HG02798 (cell line): ENCODE data around the gene SLC6A11.

ENCODE experiments used
- ATAC-seq: cut with Tn5 transposase; IDR thresholded peaks from one replicate; pipeline ENCODE4 v1.9.1; 2021; ENCODE audit warnings: mild to moderate bottlenecking; ENCODE audit not compliant: unreplicated experiment, poor library complexity

SLC6A11 gene

DNA sequence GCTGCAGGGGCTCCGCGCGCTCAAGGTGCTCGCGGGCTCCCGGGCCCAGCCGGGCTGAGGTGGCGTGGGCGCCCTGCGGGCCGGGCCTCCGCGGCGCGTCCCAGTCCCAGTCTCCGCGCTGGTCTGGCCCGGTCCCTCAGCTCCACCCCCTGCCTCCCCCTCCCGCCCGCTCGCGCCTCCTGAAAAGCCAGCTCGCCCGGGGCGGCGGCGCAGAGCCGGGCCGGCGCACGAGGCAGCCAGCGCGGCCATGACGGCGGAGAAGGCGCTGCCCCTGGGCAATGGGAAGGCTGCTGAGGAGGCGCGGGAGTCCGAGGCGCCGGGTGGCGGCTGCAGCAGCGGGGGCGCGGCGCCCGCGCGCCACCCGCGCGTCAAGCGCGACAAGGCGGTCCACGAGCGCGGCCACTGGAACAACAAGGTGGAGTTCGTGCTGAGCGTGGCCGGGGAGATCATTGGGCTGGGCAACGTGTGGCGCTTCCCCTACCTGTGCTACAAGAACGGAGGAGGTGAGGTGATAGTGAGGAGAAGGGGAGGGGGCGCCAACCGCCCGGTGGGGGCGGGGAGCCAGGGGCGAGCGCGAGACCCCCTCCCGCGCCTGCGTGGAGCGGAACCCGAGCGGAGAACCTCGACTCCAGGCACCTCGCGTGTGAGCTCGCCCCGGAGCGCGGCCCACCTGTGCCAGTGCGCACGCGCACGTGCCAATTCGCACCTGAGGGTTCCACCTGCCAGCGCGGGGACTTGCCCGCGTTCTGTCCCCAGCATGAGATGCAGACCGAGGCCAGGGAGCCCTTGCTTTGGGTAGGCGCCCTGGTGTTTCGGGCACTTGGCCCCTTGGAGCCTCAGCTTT is at the start of gene SLC6A11:
Gene SLC6A11 (plus strand): TSS at position 210 of the 844 bp plus-strand sequence. CDS start 38 bp downstream, at position 248.
- no peak for ATAC-seq

DNA sequence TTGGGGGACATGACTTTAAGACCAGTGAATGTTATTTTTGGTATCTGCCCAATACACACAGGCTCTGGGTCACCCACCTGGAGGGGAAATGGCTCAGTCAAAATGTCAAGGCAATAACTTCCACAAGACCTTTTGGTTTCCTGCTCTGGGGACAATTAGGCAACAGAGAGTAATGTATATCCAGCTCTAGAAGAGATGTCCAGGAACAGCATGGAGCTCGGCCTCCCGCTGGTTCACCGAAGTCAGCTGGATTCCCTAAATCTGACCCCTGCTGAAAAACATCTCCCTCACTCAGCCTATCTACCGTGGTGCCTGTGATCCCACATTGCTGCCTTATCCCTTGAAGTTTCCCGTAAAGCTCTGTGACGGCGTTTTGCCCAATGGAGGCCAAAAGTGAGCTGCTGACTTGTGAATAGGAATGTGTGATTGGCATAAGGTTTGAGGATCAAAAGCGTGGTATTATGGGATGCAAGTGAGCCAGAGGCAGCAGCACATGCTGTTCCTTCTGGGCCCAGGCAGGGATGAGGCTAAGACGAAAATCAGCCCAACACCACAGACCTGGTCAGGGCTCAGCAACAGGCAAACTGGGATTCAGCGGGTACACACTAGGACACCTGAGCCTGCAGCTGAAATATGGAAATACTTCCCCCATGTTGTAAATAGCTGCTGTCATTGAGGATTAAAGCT is 47.2 kb upstream of the SLC6A11 start:
- ATAC-seq = no peak

DNA sequence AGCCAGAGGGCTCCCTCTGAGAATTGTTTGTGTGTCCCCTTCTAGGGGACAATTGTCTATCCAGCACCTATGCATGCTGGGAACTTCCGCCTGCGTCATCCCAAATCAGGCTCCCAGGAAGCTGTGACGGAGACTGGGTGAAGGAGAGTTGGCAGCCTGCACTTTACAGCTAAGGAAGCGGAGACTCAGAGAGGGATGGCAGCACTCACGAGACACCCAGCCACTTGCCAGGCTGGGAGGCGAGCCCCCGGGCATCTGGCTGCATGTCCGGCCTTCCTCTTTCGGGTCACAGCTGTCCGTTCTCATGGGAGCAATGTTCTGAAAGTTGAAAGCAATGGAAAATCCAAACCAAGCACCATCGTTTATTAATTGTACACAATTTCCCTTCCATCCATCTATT is 45.5 kb upstream of the SLC6A11 start:
- no peak for ATAC-seq

DNA sequence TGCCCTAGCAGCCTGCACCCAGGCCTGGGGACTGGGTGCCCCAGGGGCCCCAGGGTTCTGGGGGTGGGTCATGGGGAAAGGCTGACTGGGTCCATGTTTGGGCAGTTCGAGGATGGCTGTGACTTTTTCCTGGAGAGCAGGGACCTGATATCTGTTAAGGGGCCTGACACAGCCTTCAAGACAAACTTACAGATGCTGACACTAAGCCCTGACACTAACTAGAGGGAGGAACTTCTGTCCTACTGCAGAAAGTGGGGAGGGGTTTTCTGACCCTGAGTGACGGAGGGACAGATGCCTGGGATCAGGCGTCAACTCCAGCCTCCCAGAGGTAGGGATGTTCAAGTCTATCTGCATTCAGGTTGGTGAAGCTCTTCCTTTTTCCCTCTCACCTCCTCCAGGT is 45.0 kb upstream of the SLC6A11 start:
- ATAC-seq = no peak

DNA sequence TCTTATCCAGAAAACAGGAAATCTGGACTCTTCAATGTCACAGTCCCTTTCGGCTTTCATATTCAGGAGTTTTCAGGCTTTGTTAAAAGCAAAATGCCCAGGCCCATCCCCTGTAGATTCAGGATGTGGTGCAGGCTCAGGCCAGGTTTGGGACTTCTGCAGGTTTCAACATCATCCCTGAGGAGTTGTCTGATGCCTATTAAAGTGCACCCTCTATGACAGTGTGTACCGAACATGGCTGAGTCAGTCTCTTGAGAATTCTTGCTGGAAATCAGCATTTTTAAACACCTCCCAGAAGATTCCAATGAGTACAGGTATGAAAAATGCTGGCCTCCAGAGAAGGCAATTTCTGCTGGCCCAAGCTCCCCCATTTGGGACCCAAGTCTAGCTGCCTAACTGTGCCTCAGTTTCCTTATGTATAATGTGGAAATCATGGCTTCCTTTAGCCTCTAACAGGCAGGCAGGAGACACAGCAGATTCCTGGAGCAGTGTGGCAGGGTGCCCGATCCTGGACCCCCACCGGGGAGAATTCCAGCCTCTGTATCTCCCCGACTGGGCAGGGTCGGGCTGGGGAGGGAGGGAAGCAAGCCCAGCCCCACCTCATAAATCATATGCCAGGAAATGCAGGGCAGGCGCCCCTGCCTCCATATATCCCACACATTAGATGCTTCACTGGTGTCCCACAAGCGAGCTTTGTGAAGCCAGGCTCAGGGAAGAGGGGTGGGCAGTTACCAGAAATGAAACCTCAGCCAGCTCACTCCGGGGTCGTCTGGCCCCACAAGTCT is 44.4 kb upstream of the SLC6A11 start:
- ATAC-seq = no peak

DNA sequence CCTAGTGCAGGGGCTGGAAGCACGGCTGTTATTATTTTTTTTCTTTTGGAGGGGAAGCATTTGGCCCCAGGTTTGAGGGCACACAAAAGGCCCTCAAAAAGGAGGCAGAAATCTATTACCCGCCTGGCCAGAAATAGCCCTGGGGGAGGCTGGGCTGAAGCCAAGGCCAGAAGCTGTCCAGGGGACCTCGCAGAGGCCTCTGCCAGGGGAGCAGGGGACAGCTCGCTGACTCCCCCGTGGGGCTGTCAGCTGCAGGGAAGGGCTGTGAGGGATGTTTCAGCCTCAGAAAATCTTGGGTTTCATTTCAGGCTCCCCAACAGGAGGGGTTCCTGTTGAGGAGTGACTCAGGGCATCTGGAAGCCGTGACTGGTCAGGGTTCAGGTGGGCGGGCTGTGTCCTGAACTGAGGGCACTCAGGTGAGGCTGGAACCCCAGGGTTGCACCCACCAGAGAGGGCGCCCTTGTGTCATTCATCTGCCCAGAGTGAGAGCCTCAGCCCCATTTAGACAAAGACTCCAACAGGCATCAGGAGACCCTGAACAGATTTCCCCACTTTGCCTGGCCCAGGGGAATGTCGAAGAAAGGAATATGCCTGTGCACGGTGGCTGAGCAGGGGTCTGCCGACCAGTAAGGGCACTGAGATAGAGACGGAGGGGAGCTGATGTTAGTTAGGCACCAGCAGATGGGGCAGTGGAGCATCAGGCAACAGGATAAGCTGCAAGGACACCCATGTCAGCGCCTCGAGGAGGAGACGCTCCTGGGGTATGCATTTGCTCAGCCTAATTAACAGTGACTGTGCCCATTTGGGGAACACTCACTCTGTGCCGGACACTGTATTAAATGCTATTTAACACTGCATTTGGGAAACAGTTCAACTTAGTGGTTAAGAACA is 43.5 kb upstream of the SLC6A11 start:
- no peak for ATAC-seq

DNA sequence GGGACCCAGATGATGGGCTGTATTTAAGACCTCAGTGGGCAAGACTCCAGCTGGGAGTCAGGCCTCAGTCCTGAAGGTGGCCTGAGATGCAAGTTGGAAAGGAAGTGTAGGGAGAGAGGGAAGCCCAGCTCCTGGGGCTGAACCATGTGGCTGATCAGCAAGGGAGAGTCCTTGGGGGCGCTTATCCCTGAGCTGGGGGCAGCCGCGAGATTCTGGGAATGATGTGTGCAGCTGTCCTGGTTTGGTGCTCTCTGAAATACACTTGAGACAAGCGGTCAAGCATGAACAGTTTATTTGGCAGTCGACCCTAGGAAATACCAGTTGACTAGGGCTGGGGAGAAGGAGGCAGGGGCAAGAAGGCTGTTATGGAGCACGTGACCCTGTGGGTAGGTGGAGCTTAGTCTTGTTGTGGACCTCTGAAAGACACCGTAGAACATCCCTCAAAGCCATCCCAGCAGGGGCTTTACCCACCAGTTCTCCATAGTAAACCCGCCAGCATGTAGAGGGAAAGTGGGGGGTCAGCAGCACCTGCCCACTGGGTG is 41.8 kb upstream of the SLC6A11 start:
- no peak for ATAC-seq

DNA sequence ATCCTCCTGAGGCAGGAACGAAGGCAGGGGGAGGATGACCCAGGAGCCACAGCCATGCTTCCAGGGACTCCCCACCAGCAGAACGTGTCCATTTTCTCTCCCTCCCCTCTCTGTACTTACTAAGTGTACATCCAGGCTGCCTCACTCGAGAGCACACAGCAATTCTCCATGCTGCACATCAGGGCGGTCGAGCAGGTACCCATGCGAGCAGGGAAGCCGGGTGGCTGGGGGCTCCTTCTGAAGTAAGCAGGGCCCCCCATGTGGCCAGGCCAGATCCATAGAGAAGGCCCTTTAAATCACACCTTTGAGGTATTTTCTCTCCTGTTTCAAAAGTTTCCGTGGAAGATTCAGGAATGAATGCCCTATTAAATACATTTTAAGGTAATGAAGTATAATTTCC is 41.2 kb upstream of the SLC6A11 start:
- no peak for ATAC-seq

DNA sequence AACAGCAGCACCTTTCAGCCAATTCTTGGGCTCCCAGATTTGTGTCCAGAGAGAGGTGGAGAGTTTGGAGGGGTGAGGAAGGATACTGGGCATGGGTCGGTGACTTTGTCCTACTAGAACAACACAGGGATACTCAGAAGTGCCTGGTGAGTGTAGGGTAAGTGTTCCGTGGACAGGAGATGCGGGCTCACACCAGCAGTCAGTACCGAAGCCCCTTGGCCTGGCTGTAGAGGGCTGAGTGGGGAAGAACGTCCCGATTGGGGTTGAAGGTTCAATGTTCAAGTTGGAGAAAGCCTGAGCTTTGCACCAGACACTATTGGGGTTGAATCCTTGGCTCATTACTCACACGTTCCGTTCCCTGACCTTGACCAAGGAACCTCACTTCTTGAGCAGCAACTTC is 40.8 kb upstream of the SLC6A11 start:
- no peak for ATAC-seq

DNA sequence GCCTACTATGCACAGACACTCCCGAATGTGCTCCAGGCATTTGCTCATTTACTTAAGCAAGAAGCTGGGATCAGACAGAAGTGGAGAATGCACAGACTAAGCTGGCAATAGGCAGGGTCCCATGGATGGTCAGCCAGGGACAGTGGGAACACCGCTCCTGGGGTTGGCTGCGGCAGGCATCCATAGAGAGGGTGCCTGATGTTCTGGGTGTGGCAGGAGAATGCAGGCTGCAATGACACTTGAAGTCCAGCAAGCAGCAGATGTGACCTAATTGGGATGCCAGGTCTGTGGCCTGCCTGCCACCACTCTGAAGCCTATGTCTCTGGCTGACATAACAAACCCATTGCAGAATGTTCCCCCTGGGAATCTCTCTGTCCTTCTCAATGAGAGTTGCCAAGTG is 40.2 kb upstream of the SLC6A11 start:
- no peak for ATAC-seq

DNA sequence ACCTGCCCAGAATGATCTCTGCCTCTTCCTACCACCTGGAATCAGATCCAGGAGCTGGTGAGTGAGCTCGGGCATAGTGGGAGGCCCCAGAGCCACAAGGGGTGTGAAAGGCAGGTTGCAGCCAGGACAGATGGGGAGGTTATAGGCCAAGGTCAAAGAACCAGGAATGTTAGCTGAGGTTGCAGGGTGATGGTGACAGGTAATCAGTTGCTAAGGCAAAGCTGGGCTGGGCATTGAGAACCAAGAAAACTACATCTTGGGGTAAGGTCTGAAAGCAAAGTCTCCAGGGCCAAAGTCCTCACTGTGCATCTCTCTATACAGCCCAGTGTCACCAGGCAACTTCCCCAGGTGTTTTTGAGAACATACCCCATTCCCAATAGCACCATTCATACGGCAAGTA is 38.4 kb upstream of the SLC6A11 start:
- no peak for ATAC-seq

DNA sequence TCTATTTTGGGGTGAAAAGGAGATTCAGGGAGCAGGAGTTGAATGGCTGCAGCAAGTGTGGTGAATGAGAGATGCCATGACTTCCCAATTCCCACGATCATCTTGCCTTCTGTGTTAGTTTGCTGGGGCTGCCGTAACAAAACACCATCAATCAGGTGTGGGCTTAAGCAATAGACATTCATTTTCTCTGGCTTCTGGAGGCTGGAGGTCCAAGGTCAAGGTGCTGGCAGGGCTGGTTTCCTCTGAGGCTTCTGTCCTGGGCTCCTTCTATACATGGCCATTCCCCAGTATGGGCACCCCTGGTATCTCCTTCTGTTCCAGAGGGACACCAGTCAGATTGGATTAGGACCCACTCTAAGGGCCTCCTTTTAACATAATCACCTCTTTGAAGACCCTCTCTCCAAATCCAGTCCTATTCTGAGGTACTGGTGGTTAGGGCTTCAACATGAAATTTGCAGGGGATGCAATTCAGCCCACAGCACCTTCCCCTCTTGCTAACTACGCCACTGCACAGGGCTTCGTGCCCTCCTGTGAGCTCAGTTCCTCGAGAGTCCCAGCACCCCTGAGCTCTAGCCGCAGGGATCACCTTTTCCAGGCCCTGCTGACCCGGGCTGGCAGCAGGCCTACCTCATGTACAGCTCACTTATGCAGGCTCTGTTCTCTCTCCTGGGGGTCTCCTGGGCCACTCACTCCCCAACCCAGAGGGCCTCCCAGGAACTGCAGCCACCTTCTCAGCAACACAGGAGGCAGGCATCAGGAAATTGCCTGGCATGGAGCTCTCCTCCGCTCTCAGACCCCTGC is 37.3 kb upstream of the SLC6A11 start:
- no peak for ATAC-seq

DNA sequence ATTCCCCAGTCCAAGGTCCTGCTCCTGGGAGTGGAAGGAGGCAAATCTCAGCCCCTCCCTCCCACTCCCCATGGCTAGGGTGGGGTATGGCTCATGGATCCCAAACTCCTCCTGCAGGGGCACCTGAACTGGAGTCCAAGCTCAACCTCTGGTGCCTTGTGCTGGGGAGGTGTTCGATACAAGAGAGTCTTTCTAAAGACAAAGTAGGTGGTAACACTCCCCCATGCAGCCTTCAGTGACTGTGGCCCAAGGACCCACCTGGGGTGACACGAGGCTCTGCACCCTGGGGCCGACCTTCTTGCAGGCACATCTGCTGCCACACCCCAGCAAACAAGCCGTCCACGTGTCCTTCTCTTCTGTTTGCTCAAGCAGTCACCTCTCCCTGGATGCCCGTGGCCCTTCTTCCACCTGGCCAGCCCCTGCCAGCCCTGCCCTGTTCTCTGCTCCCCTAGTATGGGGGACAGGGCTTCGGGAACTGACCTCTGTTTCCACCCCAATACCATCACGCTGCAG is 36.7 kb upstream of the SLC6A11 start:
- no peak for ATAC-seq

DNA sequence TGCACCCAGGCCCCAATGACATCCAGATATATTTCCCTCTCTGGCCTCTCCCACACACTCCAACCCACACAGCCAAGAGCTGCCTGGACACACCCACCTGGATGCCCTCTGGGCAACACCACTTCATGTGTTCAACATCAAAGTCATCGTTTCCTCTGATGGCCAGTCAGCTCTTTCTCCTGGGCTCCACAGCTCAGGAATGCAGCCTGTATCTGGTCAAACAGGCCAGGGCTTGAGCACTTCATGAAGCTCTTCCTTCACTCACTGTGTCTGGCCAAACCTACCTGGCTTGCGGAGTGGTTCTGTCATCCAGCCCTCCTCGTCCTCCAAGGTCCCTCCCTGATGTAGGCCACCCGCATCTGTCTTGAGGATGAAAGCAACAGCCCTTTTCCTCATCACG is 35.8 kb upstream of the SLC6A11 start:
- ATAC-seq = no peak

DNA sequence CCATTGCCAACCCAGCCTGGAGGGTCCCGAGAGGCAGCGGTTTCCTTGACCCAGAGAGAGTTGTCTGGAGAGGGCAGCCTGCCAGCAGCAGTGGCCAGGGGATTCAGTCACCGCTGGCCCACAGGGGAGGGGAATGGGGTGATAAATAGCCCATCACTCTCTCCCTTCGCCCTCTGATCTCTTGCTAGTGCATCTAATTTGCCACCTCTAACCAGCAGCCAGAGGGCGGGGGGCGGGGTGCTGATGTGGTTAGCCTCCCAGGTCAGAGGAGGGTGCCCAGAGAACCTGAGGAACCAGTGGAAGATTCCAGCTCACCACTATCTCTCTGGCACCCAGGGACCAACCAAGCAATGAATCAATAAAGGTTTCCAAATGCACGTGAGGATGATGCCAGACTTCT is 35.1 kb upstream of the SLC6A11 start:
- no peak for ATAC-seq

DNA sequence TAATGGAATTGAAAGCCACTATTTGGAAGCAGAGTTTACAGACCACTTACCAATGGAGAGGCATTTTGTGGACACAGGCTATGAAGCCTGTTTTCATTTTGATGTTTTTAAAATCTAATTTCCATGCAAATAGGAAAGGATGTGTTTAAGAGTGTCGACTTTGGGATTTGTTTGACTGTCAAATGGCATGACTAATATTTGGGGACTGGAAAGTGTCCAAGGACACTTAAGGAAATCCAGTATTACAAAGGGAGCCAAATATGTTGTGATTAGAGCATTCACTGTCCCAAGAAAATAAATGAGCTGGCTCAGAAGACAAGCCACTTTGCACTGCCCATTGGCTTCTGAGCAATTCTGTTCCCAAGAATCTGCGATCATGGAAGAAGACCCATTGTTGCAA is 34.0 kb upstream of the SLC6A11 start:
- ATAC-seq = no peak

DNA sequence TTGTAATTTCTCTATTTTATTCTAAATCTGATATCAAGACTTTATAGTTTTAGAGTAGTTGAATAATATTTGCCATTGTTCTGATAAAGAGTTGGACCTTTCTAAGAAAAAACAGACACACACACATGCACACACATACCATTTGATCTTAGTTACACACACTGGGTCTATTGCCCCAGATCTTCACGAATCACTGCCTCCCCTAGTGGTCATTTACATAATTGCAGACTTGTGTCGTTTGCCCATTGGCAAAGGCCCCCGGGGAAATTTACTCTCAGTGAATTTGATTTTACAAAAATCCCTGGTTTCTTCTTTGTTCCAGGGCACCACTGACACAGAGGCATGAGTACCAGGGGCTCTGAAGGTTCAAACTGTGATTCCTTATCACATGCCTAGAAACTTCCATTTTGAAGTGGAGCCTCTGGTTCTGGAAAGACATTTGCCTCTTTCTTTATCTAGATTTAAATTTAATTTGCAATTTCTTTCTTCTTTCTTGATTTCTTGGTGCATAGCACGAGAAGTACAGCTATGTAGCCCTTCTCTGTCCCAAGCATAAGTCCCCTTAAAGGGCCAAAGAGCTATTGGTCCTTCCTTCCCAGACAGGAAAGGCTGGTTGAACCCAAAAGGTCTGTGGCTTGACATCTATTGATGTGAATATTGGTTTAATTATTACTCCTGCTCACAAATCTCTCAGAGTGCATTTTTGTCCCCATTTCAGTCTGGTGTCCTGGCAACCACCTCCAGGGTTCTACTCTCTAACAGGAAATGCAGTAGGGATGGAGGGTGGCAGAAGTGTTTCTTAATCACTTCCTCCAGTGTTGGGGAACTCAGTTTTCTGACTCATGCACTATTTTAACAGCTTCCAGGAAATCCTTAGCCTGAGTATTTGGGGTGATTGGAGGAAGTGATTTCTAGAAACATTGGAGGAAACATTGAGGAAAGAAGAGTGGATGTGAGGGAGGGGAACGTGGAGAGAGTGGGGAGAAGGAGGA is 32.4 kb upstream of the SLC6A11 start:
- no peak for ATAC-seq

DNA sequence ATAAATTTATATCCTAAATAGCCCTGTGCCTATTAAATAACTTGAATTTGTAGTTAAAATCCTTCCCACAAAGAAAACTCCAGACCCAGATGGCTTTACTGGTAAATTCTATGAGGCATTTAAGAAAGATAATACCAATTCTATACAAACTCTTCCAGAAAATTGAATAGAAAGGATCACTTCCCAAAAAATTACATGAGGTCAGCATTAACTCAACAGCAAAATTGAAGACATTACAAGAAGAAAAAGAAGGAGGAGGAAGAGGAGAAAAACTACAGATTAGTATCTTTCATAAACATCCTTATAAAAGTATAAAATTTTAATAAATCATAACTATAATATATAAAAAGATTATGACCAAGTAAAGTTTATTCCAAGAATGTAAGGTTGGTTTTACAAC is 29.4 kb upstream of the SLC6A11 start:
- no peak for ATAC-seq
